GM12878 (cell line): Measurements from ENCODE around the gene HS3ST5. TPM values are rescaled to one million over a fixed set of nuclear protein-coding genes. Genes with fewer than 3 reads are reported as not detected.

ENCODE experiments used
- ATAC-seq: fragments of 200-7000 bp; cut with Tn5 transposase; 3 replicates; pipeline ENCODE4 v1.9.1; 2020; ENCODE audit warnings: mild to moderate bottlenecking, moderate library complexity
- BruUV-seq: library from RNA; stranded (reverse); fragments of 400-500 nt; replicated peaks from 2 replicates; lab custom pipeline; 2021; lab: Mats Ljungman, UMichigan
- CTCF ChIA-PET: fragments of 300-600 bp; sonication (Branson Sonifier 250); formaldehyde crosslinking; extraction: SDS; loops from one replicate; lab custom pipeline; 2021; ENCODE audit warnings: inconsistent platforms; lab: Yijun Ruan, JAX
- POLR2A ChIA-PET: fragments of 350-600 bp; formaldehyde crosslinking; extraction: SDS; loops from one replicate; lab custom pipeline; 2021; ENCODE audit warnings: inconsistent platforms; lab: Charles Lee
- RAD21 ChIA-PET: fragments of 300-600 bp; sonication (Branson Sonifier 250); formaldehyde crosslinking; loops from one replicate; lab custom pipeline; 2023; ENCODE audit warnings: antibody characterized with exemption; ENCODE audit not compliant: unreplicated experiment; lab: Charles Lee
- SMC1A ChIA-PET: fragments of 300-600 bp; sonication (Branson Sonifier 250); formaldehyde crosslinking; loops from one replicate; lab custom pipeline; 2023; ENCODE audit not compliant: unreplicated experiment, uncharacterized antibody; lab: Charles Lee
- DNase-seq: peaks from one replicate; pipeline ENCODE4 v3.0.0-alpha.2; 2011; ENCODE audit warnings: low read depth, low spot score
- FAIRE-seq: peaks from 3 replicates; lab custom pipeline; 2011; peaks lifted over from hg19 to GRCh38; lab: Jason Lieb, UNC
- H2AFZ ChIP-seq: 2 replicates; pipeline ENCODE4 v1.6.0; 2011; ENCODE audit warnings: low read depth, low read length, control low read depth; ENCODE audit not compliant: control insufficient read depth
- H3K27ac ChIP-seq: 2 replicates; pipeline ENCODE4 v1.5.1; 2011; ENCODE audit warnings: control low read depth; ENCODE audit not compliant: control insufficient read depth, insufficient read depth
- H3K27me3 ChIP-seq, 2 experiments: replicated peaks in 1 of 2; 2 replicates each; pipeline versions ENCODE4 v1.6.0 to v1.6.1; 2011; ENCODE audit warnings: low read length in 1 of 2; ENCODE audit not compliant: control insufficient read depth in 2 of 2, insufficient read depth in 2 of 2
- H3K36me3 ChIP-seq, 2 experiments: 2 replicates each; pipeline ENCODE4 v1.5.1; 2011; ENCODE audit warnings: low read length in 1 of 2; ENCODE audit not compliant: control insufficient read depth in 2 of 2, insufficient read depth in 2 of 2
- H3K4me1 ChIP-seq: 2 replicates; pipeline ENCODE4 v1.6.1; 2011; ENCODE audit warnings: mild to moderate bottlenecking, low read length, moderate library complexity, mixed read lengths; ENCODE audit not compliant: control insufficient read depth, insufficient read depth
- H3K4me2 ChIP-seq: 2 replicates; pipeline ENCODE4 v1.6.0; 2011; ENCODE audit warnings: control low read depth; ENCODE audit not compliant: control insufficient read depth, insufficient read depth
- H3K4me3 ChIP-seq: fragments of 200-600 bp; sonication (generic); 2 replicates; pipeline ENCODE4 v1.5.1; 2016
- H3K79me2 ChIP-seq: 2 replicates; pipeline ENCODE4 v1.6.0; 2011; ENCODE audit warnings: low read length; ENCODE audit not compliant: control insufficient read depth, insufficient read depth
- H3K9ac ChIP-seq: 2 replicates; pipeline ENCODE4 v1.8.0; 2011; ENCODE audit warnings: low read length, control low read depth, mixed read lengths; ENCODE audit not compliant: control insufficient read depth, insufficient read depth
- H3K9me3 ChIP-seq: replicated peaks from 3 replicates; pipeline ENCODE4 v1.5.1; 2011; ENCODE audit warnings: mild to moderate bottlenecking, low read length; ENCODE audit not compliant: control insufficient read depth, insufficient read depth
- H4K20me1 ChIP-seq: 2 replicates; pipeline ENCODE4 v1.6.0; 2011; ENCODE audit not compliant: control insufficient read depth, insufficient read depth
- ASH2L ChIP-seq: fragments of 300-600, 200-600 bp; sonication (generic); IDR thresholded peaks from 2 replicates; pipeline ENCODE4 v1.6.1; 2017; ENCODE audit warnings: low read depth, mild to moderate bottlenecking, borderline replicate concordance
- CHD4 ChIP-seq: fragments of 200-600 bp; sonication (generic); IDR thresholded peaks from 2 replicates; pipeline ENCODE4 v1.6.1; 2016; ENCODE audit warnings: mild to moderate bottlenecking
- JUND ChIP-seq: IDR thresholded peaks from 2 replicates; pipeline ENCODE4 v1.6.1; 2012; ENCODE audit warnings: low read depth, mild to moderate bottlenecking, low read length, improper control_type of control experiment, moderate library complexity
- LARP7 ChIP-seq: fragments of 450-650 bp; IDR thresholded peaks from 2 replicates; pipeline ENCODE4 v1.6.1; 2017; ENCODE audit warnings: mild to moderate bottlenecking
- NFYA ChIP-seq: IDR thresholded peaks from 2 replicates; pipeline ENCODE4 v1.6.1; 2011; ENCODE audit warnings: low read depth, mild to moderate bottlenecking, low read length, improper control_type of control experiment, borderline replicate concordance
- RCOR1 ChIP-seq: conservative IDR thresholded peaks from 2 replicates; pipeline ENCODE4 v1.6.1; 2012; ENCODE audit warnings: low read depth, low read length, improper control_type of control experiment
- RFX5 ChIP-seq: IDR thresholded peaks from 2 replicates; pipeline ENCODE4 v1.6.1; 2011; ENCODE audit warnings: low read depth, low read length, improper control_type of control experiment
- TCF12 ChIP-seq: IDR thresholded peaks from 2 replicates; pipeline ENCODE4 v1.6.1; 2011; ENCODE audit warnings: low read depth, mild to moderate bottlenecking, low read length
- WGBS: methylation state at CpG from one replicate; pipeline ENCODE4 v1.1.6; 2016; ENCODE audit warnings: low lambda C conversion rate; ENCODE audit not compliant: insufficient replicate concordance, insufficient coverage; ENCODE audit errors: missing lambda C conversion rate; 5-methylcytosine and 5-hydroxymethylcytosine counted together
- in situ Hi-C: fragments of 300-500 bp; cut with MboI; formaldehyde crosslinking; loops from 9 replicates; pipeline ENCODE4 v1.14.3; 2018; ENCODE audit warnings: mixed read lengths
- intact Hi-C: fragments of 100-400 bp; cut with micrococcal nuclease; formaldehyde crosslinking; loops from one replicate; pipeline ENCODE4 v1.14.2; 2022; ENCODE audit not compliant: unreplicated experiment
- polyA plus RNA-seq, 11 experiments: library from polyadenylated mRNA; depleted of rRNA in 4 of 11; unstranded in 6 of 11; stranded (reverse) in 5 of 11; fragments of >200 nt; fragmentation: Nextera tagmentation in 4 of 11; fragmentation: Illumina TruSeq in 1 of 11; extraction: Ambion mirVana in 4 of 11; extraction: Trizol in 1 of 11; gene quantifications; 1 replicate in 1 of 11; 2 replicates in 10 of 11; pipeline versions ENCODE4 v1.2.1 to v1.2.3, GENCODE V29; 2011 to 2016; ENCODE audit warnings: inconsistent platforms in 2 of 11, missing spikeins in 2 of 11, low read depth in 1 of 11
- total RNA-seq, 4 experiments: library from RNA; depleted of rRNA in 3 of 4; stranded (reverse); fragments of >200 nt in 3 of 4; fragmentation: Illumina TruSeq in 1 of 4; extraction: Trizol in 1 of 4; gene quantifications; 2 replicates each; pipeline versions ENCODE4 v1.2.1 to v1.2.3, GENCODE V29; 2013 to 2021
- TF ChIP-seq, protein P1 (sequence below): IDR thresholded peaks from 2 replicates; pipeline ENCODE4 v1.6.1; 2011; ENCODE audit warnings: mild to moderate bottlenecking, low read depth, low read length, moderate library complexity; ENCODE audit not compliant: insufficient replicate concordance
- TF ChIP-seq, protein P2 (sequence below): fragments of 450-650 bp; formaldehyde crosslinking; IDR thresholded peaks from 2 replicates; pipeline ENCODE4 v1.4.0; 2020; ENCODE audit warnings: mild to moderate bottlenecking, moderate library complexity
- TF ChIP-seq, protein P3 (sequence below): fragments of 450-650 bp; conservative IDR thresholded peaks from 2 replicates; pipeline ENCODE4 v1.6.1; 2017; ENCODE audit warnings: mild to moderate bottlenecking, moderate library complexity
- TF ChIP-seq, protein P4 (sequence below): fragments of 450-650 bp; IDR thresholded peaks from 2 replicates; pipeline ENCODE4 v1.6.1; 2016; ENCODE audit warnings: mild to moderate bottlenecking, moderate library complexity, borderline replicate concordance

Gene HS3ST5
- total and polyA plus RNA-seq, 10 of the 15 experiments (the other 5 are each of a cell fraction or from before 2014, with no cell fraction given), result 0.04 TPM; not detected in 9

DNA sequence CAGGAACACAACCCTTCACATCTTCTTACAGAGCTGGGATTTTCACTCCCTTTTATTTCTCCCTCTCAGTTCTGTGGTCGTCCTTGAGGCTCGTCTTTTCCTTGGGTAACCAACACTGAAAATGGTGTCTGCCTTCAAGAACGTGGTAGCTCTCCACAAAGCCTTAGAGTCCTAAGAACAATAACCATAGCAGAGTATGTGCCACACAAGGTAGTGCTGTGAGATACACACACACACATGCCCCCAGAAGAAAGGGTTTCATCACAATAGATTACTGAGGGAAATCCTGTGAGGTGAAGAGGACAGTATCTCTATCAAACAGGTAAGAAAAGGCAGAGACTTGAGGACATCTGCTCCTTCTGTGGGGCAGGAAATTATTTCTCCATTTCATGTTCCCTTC is 267.0 kb downstream of the HS3ST5 start (continued):
- TF ChIP-seq, protein P1, sequence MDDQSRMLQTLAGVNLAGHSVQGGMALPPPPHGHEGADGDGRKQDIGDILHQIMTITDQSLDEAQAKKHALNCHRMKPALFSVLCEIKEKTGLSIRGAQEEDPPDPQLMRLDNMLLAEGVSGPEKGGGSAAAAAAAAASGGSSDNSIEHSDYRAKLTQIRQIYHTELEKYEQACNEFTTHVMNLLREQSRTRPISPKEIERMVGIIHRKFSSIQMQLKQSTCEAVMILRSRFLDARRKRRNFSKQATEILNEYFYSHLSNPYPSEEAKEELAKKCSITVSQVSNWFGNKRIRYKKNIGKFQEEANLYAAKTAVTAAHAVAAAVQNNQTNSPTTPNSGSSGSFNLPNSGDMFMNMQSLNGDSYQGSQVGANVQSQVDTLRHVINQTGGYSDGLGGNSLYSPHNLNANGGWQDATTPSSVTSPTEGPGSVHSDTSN, result no peak
- TF ChIP-seq NFYA, result no peak

DNA sequence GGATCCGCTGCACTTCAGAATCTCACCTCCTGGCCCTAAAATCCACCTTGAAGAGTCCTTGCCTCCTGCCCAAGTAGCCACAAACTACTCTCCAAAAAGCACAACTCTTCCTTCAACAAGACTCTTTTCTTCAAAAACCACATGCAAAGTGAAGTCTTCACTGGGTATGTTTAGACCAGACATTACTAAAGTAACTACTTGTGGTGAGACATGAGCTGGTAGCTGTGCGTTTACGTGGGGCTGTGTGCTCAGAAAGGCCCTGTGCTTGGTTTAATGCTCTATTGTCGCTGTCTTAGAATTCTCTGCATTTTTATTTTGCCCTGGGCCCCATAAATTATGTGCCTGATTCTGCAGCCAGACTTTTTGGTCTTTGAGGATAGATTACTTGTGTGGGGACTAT is 267.5 kb downstream of the HS3ST5 start:
- RAD21 ChIA-PET, result no interaction called here
- no peak overlapping the region for H3K27ac ChIP-seq
- SMC1A ChIA-PET, result no interaction called here
- H3K9ac ChIP-seq, result no peak overlapping the region
- no peaks in the 10 kb centered on the region for H4K20me1 ChIP-seq
- no peaks in the 10 kb centered on the region for H3K4me1 ChIP-seq
- in situ Hi-C loops (no loop called here), intact Hi-C loops (no loop called here)
- no peaks in the 10 kb centered on the region for H3K9me3 ChIP-seq
- no peak for ATAC-seq
- H3K36me3 ChIP-seq, result no peaks in the 10 kb centered on the region
- no peak overlapping the region for H3K4me3 ChIP-seq
- BruUV-seq, result no TSS peak
- no peaks in the 10 kb centered on the region for H3K27me3 ChIP-seq
- H3K79me2 ChIP-seq, result no peaks in the 10 kb centered on the region
- H2AFZ ChIP-seq, result no peak overlapping the region
- 20% methylated on average over 4 of the region's 4 CpGs for WGBS
- FAIRE-seq, result no peak
- CTCF ChIA-PET, result no interaction called here
- H3K4me2 ChIP-seq, result no peak overlapping the region
- POLR2A ChIA-PET, result no interaction called here
- DNase-seq, result no peak
- TF ChIP-seq CHD4 (no peak), LARP7 (no peak), JUND (no peak), RFX5 (no peak), TCF12 (no peak), RCOR1 (no peak), ASH2L (no peak)
- TF ChIP-seq, protein P2, sequence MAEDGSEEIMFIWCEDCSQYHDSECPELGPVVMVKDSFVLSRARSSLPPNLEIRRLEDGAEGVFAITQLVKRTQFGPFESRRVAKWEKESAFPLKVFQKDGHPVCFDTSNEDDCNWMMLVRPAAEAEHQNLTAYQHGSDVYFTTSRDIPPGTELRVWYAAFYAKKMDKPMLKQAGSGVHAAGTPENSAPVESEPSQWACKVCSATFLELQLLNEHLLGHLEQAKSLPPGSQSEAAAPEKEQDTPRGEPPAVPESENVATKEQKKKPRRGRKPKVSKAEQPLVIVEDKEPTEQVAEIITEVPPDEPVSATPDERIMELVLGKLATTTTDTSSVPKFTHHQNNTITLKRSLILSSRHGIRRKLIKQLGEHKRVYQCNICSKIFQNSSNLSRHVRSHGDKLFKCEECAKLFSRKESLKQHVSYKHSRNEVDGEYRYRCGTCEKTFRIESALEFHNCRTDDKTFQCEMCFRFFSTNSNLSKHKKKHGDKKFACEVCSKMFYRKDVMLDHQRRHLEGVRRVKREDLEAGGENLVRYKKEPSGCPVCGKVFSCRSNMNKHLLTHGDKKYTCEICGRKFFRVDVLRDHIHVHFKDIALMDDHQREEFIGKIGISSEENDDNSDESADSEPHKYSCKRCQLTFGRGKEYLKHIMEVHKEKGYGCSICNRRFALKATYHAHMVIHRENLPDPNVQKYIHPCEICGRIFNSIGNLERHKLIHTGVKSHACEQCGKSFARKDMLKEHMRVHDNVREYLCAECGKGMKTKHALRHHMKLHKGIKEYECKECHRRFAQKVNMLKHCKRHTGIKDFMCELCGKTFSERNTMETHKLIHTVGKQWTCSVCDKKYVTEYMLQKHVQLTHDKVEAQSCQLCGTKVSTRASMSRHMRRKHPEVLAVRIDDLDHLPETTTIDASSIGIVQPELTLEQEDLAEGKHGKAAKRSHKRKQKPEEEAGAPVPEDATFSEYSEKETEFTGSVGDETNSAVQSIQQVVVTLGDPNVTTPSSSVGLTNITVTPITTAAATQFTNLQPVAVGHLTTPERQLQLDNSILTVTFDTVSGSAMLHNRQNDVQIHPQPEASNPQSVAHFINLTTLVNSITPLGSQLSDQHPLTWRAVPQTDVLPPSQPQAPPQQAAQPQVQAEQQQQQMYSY (CRISPR knock-in tag), result no peak
- TF ChIP-seq, protein P3, sequence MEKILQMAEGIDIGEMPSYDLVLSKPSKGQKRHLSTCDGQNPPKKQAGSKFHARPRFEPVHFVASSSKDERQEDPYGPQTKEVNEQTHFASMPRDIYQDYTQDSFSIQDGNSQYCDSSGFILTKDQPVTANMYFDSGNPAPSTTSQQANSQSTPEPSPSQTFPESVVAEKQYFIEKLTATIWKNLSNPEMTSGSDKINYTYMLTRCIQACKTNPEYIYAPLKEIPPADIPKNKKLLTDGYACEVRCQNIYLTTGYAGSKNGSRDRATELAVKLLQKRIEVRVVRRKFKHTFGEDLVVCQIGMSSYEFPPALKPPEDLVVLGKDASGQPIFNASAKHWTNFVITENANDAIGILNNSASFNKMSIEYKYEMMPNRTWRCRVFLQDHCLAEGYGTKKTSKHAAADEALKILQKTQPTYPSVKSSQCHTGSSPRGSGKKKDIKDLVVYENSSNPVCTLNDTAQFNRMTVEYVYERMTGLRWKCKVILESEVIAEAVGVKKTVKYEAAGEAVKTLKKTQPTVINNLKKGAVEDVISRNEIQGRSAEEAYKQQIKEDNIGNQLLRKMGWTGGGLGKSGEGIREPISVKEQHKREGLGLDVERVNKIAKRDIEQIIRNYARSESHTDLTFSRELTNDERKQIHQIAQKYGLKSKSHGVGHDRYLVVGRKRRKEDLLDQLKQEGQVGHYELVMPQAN, result no peak
- TF ChIP-seq, protein P4, sequence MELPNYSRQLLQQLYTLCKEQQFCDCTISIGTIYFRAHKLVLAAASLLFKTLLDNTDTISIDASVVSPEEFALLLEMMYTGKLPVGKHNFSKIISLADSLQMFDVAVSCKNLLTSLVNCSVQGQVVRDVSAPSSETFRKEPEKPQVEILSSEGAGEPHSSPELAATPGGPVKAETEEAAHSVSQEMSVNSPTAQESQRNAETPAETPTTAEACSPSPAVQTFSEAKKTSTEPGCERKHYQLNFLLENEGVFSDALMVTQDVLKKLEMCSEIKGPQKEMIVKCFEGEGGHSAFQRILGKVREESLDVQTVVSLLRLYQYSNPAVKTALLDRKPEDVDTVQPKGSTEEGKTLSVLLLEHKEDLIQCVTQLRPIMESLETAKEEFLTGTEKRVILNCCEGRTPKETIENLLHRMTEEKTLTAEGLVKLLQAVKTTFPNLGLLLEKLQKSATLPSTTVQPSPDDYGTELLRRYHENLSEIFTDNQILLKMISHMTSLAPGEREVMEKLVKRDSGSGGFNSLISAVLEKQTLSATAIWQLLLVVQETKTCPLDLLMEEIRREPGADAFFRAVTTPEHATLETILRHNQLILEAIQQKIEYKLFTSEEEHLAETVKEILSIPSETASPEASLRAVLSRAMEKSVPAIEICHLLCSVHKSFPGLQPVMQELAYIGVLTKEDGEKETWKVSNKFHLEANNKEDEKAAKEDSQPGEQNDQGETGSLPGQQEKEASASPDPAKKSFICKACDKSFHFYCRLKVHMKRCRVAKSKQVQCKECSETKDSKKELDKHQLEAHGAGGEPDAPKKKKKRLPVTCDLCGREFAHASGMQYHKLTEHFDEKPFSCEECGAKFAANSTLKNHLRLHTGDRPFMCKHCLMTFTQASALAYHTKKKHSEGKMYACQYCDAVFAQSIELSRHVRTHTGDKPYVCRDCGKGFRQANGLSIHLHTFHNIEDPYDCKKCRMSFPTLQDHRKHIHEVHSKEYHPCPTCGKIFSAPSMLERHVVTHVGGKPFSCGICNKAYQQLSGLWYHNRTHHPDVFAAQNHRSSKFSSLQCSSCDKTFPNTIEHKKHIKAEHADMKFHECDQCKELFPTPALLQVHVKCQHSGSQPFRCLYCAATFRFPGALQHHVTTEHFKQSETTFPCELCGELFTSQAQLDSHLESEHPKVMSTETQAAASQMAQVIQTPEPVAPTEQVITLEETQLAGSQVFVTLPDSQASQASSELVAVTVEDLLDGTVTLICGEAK, result no peak
